VCaP (cell line): ENCODE results near the gene CABLES2.

ENCODE experiments used
- H3K27ac ChIP-seq: fragments of 450-650 bp; 2 replicates; pipeline ENCODE4 v1.5.1; 2017
- TF ChIP-seq, protein P1 (sequence below): fragments of 450-650 bp; conservative IDR thresholded peaks from 2 replicates; pipeline ENCODE4 v1.5.1; 2017; ENCODE audit warnings: mild to moderate bottlenecking, moderate library complexity

Gene CABLES2

DNA sequence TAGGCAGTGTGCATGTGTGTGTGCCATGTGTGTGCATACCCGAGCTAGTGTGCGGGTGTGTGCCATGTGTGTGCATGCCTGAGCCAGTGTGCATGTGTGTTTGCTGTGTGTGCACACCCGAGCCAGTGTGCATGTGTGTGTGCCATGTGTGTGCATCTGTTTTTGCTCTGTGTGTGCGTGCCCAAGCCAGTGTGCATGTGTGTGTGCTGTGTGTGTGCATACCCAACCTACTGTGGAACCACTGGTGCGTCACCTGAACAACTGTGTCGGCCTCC lies 14.6 kb upstream of the CABLES2 start:
- H3K27ac ChIP-seq, result no peak overlapping the region
- TF ChIP-seq, protein P1, sequence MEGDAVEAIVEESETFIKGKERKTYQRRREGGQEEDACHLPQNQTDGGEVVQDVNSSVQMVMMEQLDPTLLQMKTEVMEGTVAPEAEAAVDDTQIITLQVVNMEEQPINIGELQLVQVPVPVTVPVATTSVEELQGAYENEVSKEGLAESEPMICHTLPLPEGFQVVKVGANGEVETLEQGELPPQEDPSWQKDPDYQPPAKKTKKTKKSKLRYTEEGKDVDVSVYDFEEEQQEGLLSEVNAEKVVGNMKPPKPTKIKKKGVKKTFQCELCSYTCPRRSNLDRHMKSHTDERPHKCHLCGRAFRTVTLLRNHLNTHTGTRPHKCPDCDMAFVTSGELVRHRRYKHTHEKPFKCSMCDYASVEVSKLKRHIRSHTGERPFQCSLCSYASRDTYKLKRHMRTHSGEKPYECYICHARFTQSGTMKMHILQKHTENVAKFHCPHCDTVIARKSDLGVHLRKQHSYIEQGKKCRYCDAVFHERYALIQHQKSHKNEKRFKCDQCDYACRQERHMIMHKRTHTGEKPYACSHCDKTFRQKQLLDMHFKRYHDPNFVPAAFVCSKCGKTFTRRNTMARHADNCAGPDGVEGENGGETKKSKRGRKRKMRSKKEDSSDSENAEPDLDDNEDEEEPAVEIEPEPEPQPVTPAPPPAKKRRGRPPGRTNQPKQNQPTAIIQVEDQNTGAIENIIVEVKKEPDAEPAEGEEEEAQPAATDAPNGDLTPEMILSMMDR, result no peak

DNA sequence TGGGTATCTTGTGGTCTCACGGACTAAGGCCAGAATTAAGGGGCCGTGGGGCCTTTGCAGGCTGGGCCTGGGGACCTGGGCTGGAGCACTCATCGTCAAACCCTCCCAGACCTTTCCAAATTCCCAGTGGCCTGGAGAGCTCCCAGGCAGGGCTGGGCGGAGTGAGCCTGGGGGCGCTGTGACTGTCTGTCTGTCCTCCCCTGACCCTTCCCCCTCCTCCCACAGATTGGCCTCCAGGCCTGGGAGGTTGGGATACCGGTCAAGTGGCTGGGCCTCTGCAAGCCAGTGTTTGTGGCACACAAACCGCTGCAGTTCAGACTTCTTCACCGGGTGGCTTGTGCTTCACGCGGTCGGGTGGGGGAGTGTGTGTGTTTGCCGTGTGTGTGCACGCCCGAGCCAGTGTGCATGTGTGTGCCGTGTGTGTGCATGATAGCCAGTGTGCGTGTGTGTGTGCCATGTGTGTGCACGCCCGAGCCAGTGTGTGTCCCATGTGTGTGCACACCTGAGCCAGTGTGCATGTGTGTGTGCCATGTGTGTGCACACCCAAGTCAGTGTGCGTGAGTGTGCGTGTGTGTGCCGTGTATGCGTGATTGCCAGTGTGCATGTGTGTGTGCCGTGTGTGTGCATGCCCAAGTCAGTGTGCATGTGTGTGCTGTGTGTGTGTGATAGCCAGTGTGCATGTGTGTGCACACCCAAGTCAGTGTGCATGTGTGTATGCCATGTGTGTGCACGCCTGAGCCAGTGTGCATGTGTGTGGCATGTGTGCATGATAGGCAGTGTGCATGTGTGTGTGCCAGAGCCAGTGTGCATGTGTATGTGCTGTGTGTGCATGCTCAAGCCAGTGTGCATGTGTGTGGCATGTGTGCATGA lies 14.0 kb upstream of the CABLES2 start:
- H3K27ac ChIP-seq, result no peak overlapping the region
- TF ChIP-seq, protein P1, result no peak

DNA sequence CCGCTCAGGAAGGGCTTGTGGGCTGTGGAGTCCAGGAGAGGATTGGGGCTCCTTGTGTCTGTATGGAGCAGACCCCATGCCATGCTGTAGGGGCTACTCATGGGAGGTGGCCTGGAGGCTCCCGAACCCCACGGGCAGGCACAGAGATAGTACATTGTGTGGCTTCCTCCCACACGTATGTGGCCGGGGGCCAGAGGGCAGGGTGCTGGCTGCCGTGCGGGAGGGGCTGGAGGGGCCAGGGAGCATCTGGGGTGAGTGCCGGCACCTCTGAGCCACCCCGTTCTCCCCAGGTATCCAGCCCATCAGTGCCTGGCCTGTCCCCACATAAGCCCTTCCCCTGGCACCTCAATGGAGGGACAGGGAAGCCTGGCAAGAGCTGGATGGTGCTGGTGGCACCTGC lies 12.7 kb upstream of the CABLES2 start:
- TF ChIP-seq, protein P1, result no peak

DNA sequence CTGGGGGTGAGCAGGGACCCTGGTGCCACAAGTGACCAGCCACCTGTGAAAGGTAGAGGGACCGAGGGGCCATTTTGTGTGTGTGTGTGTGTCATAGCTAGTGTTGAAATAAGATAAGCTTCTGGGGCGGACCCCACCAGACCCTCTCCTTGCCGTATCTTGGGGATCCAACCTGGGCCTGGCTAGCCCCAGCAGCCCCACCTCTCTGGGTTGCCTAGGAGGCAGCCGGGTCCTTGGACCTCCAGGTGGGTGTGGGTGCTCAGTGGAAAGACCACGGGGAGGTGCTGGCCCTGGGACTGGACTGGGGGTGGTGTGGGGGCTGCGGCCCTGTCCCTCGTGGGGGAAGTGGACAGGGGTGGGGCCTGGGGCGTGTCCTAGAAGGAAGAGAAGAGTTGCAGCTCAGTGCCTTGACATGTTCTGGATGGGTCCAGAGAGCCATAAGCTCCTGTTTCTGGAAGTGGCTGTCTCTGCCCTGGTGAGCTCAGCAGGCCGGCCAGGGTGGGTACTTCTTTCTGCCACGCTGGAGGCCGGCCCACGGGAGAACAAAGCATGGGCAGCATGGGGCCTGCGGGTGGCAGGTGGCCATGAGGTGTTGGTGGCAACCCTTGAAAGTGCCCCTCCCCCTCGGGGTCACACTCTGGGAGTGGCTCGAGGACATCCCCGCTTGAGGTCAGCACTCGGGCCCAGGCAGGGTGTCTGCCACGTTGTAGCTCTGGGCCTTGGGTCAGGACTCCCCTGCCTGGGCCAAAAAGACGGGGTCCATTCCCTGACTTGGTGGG lies 11.8 kb upstream of the CABLES2 start:
- TF ChIP-seq, protein P1, result no peak

More for the DNA sequence above, 12.7 kb upstream of the CABLES2 start:
- H3K27ac ChIP-seq, result no peak overlapping the region

DNA sequence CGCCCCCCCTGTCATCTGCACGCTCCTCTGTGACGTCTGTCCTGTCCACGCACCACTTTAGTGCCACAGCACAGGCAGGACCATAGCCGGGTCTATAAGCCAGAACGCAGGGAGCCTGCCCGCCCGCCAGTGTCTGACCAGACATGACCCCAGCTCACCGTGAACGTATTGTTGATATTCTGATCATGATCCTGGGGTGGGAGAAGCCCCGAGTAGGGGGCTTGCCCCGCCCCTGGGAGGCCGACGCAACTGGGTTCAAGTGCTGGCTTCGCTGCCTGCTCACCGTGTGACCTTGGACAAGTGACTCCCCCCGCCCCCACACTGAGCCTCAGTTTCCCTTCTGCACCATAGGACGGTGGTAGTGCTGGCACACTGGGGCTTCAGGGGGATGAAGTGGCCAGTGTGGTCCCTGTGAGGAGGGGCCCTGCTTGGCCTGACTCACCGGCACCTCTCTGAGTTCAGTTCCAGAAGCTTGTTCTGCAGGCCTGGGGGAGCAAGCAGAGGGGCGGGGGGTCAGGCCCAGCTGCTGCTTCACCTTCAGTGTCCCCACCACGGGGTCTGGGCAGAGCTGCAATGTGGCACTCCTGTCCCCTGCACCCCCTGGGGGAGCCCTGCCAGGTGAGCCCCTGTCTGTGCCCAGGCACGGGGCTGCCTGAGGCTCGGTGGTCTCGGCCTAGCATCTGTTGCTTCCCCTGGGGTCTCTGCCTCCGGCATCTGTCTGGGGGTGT lies 11.1 kb upstream of the CABLES2 start:
- TF ChIP-seq, protein P1, result no peak
- no peak overlapping the region for H3K27ac ChIP-seq

More for the DNA sequence above, 11.8 kb upstream of the CABLES2 start:
- no peak overlapping the region for H3K27ac ChIP-seq

DNA sequence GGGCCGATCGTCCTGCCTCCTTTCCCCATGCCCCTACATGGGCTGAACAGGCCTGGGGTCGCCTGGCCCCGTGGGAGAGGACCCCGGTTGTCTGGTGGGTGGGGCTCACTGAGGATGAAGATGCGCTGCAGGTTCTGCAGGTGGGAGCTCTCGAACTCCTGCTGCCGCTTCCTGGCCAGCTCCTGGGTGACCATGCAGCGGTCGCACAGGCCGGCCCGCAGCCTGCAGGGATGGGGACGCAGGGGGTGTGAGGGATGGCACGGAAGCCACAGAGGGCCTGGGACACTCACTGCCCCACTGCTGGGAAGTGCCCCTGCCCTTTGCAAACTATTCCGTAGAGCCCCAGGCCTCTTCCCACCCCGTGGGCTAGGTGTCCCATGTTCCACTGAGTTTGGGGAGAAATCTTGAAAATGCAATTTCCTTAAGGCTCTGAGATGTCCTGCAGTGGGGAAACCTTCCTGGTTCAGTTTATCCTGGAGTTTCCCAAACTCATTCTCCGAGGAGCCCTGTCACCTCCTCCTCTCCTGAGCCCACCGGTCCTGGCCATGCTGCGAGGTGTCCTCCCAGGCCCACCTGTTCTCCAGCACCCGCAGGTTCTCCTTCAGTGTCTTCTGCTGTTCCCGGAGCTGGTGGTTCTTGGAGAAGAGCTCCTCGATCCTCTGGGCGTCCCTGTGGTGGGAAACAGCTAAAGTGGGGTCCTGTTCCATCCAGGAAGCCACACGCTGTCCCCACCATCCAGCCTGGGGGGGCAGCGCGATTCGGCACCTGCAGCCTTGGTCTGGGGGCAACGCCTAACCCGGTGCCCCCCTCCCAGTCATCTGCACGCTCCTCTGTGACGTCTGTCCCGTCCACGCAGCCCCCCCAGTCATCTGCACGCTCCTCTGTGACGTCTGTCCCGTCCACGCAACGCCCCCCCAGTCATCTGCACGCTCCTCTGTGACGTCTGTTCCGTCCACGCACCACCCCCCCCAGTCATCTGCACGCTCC lies 9.9 kb upstream of the CABLES2 start:
- H3K27ac ChIP-seq, result no peak overlapping the region
- TF ChIP-seq, protein P1, result no peak
